ENCODE measurements around the gene NAV1.
A peak's percentile ranks its signal among the peaks of the same experiment; 100 is the strongest.
"Not testable (repeated sequence)": the region's sequence is repeated elsewhere in the genome, so short reads cannot be mapped to it uniquely, and the experiment has no call there.

Gene NAV1

GRCh38 chr1:201504799-201505502, 34.0 kb upstream of the NAV1 start:
- DNase-seq = peak; percentile 58

GRCh38 chr1:201505503-201505890, 33.4 kb upstream of the NAV1 start:
- peak; percentile 61 for DNase-seq

GRCh38 chr1:201506092-201506491, 32.8 kb upstream of the NAV1 start:
- DNase-seq = no peak

GRCh38 chr1:201506557-201507359, 32.2 kb upstream of the NAV1 start, which contains the start of gene CSRP1:
Gene CSRP1 (minus strand): TSS chr1:201507123. CDS start chr1:201496303, 10,820 bp downstream.
- peak; percentile 80 for DNase-seq

GRCh38 chr1:201507360-201507675, 31.6 kb upstream of the NAV1 start:
- DNase-seq = no peak

GRCh38 chr1:201508809-201509208, 30.1 kb upstream of the NAV1 start:
- no peak for DNase-seq

GRCh38 chr1:201509601-201510374, 29.1 kb upstream of the NAV1 start:
- no peak for DNase-seq

GRCh38 chr1:201510734-201511133, 28.2 kb upstream of the NAV1 start:
- no peak for DNase-seq

GRCh38 chr1:201511396-201511940, 27.5 kb upstream of the NAV1 start:
- DNase-seq = no peak

GRCh38 chr1:201511941-201512539, 26.9 kb upstream of the NAV1 start:
- DNase-seq = no peak

GRCh38 chr1:201513498-201514243, 25.3 kb upstream of the NAV1 start:
- DNase-seq = no peak

GRCh38 chr1:201514466-201514865, 24.5 kb upstream of the NAV1 start:
- no peak for DNase-seq

GRCh38 chr1:201515062-201515750, 23.7 kb upstream of the NAV1 start:
- no peak for DNase-seq

- DNase-seq = no peak
Measured at GRCh38 chr1:201515895-201516294, 23.0 kb upstream of the NAV1 start.

GRCh38 chr1:201516511-201517127, 22.3 kb upstream of the NAV1 start:
- no peak for DNase-seq

GRCh38 chr1:201517631-201518030, 21.3 kb upstream of the NAV1 start:
- no peak for DNase-seq

GRCh38 chr1:201518071-201518470, 20.9 kb upstream of the NAV1 start:
- no peak for DNase-seq

- not testable (repeated sequence) for DNase-seq
Measured at GRCh38 chr1:201520046-201520575, 18.8 kb upstream of the NAV1 start.

- no peak for DNase-seq
Measured at GRCh38 chr1:201525193-201525778, 13.6 kb upstream of the NAV1 start.

- DNase-seq = no peak
Measured at GRCh38 chr1:201527879-201528278, 11.0 kb upstream of the NAV1 start.
